Erythroblast (primary cell): ENCODE measurements around the gene TEP1.

ENCODE experiments used
- GATA1 ChIP-seq: IDR thresholded peaks from 2 replicates; pipeline ENCODE4 v1.6.1; 2011; ENCODE audit warnings: low read depth, mild to moderate bottlenecking, control low read depth, low read length, moderate library complexity
- POLR2A ChIP-seq: IDR thresholded peaks from 2 replicates; pipeline ENCODE4 v1.6.1; 2011; ENCODE audit warnings: mild to moderate bottlenecking, low read length

GRCh38 chr14:20400589-20400964 lies 12.7 kb downstream of the TEP1 start:
- TF ChIP-seq POLR2A (no peak), GATA1 (no peak)
